H1 (cell line): ENCODE measurements around the gene ETV7. TPM values are rescaled to one million over a fixed set of nuclear protein-coding genes. Genes with fewer than 3 reads are reported as not detected.

Experiments
- CTCF ChIA-PET: fragments of 300-600 bp; sonication (Branson Sonifier 250); formaldehyde crosslinking; loops from one replicate; lab custom pipeline; 2021; ENCODE audit not compliant: partially characterized antibody; lab: Charles Lee
- POLR2A ChIA-PET: fragments of 300-600 bp; sonication (Branson Sonifier 250); formaldehyde crosslinking; loops from one replicate; lab custom pipeline; 2021; ENCODE audit warnings: inconsistent platforms; ENCODE audit not compliant: partially characterized antibody; lab: Charles Lee
- DNase-seq, 2 experiments: peaks; one replicate each; pipeline versions ENCODE4 v3.0.0 to v3.0.0-alpha.2; 2010 to 2022; ENCODE audit warnings: low spot score in 2 of 2, low read depth in 1 of 2, mixed read lengths in 1 of 2
- FAIRE-seq: peaks from 2 replicates; lab custom pipeline; 2011; peaks lifted over from hg19 to GRCh38; lab: Jason Lieb, UNC
- H2AFZ ChIP-seq: 2 replicates; pipeline ENCODE4 v1.8.1; 2012; ENCODE audit warnings: low read length, inconsistent platforms
- H2AK5ac ChIP-seq: 2 replicates; pipeline ENCODE4 v1.6.1; 2013; ENCODE audit warnings: low read depth, low read length
- H2BK120ac ChIP-seq: replicated peaks from 2 replicates; pipeline ENCODE3; 2013; ENCODE audit warnings: low read depth, low read length, inconsistent platforms
- H2BK12ac ChIP-seq: 2 replicates; pipeline ENCODE4 v1.6.1; 2013; ENCODE audit warnings: low read depth, low read length
- H2BK15ac ChIP-seq: 2 replicates; pipeline ENCODE4 v1.6.1; 2013; ENCODE audit warnings: low read length
- H2BK20ac ChIP-seq: 2 replicates; pipeline ENCODE4 v1.6.1; 2013; ENCODE audit warnings: low read length
- H2BK5ac ChIP-seq: 2 replicates; pipeline ENCODE4 v1.6.1; 2013; ENCODE audit warnings: low read depth, low read length
- H3K14ac ChIP-seq: 2 replicates; pipeline ENCODE4 v1.6.1; 2013; ENCODE audit warnings: inconsistent platforms; ENCODE audit not compliant: insufficient read length
- H3K18ac ChIP-seq: 2 replicates; pipeline ENCODE4 v1.6.1; 2013; ENCODE audit warnings: low read length; ENCODE audit errors: extremely low read depth
- H3K23ac ChIP-seq: 2 replicates; pipeline ENCODE4 v1.6.1; 2013; ENCODE audit warnings: inconsistent platforms; ENCODE audit not compliant: insufficient read length
- H3K23me2 ChIP-seq: 2 replicates; pipeline ENCODE4 v1.6.1; 2013; ENCODE audit warnings: low read depth, low read length
- H3K27ac ChIP-seq: 2 replicates; pipeline ENCODE4 v1.6.1; 2011; ENCODE audit warnings: low read depth, low read length, inconsistent platforms
- H3K27me3 ChIP-seq, 4 experiments: replicated peaks in 1 of 4; 1 replicate in 1 of 4; 2 replicates in 3 of 4; pipeline versions ENCODE4 v1.6.1 to v1.8.1; 2011 to 2013; ENCODE audit warnings: low read length in 3 of 4, mild to moderate bottlenecking in 3 of 4, inconsistent platforms in 2 of 4, mixed read lengths in 2 of 4, moderate library complexity in 1 of 4; ENCODE audit not compliant: control insufficient read depth in 3 of 4, insufficient read depth in 3 of 4; ENCODE audit errors: extremely low read depth in 1 of 4
- H3K36me3 ChIP-seq, 4 experiments: 2 replicates each; pipeline versions ENCODE4 v1.6.1 to v1.8.1; 2011 to 2013; ENCODE audit warnings: mild to moderate bottlenecking in 4 of 4, low read length in 3 of 4, moderate library complexity in 2 of 4, control low read depth in 1 of 4, inconsistent platforms in 1 of 4; ENCODE audit not compliant: insufficient read depth in 4 of 4, control insufficient read depth in 2 of 4
- H3K4ac ChIP-seq: replicated peaks from 2 replicates; pipeline ENCODE3; 2013; ENCODE audit warnings: low read length, low read depth, mixed read lengths, inconsistent platforms; ENCODE audit not compliant: insufficient read length
- H3K4me1 ChIP-seq, 4 experiments: replicated peaks in 1 of 4; 1 replicate in 1 of 4; 2 replicates in 3 of 4; pipeline versions ENCODE4 v1.6.1 to v1.8.1; 2011 to 2013; ENCODE audit warnings: low read length in 3 of 4, inconsistent platforms in 2 of 4, mixed read lengths in 1 of 4; ENCODE audit not compliant: insufficient read depth in 4 of 4, control insufficient read depth in 3 of 4
- H3K4me2 ChIP-seq, 2 experiments: 2 replicates each; pipeline versions ENCODE4 v1.6.1 to v1.8.1; 2011 to 2013; ENCODE audit warnings: low read depth in 2 of 2, low read length in 2 of 2, control low read depth in 1 of 2, inconsistent platforms in 1 of 2, mild to moderate bottlenecking in 1 of 2; ENCODE audit not compliant: insufficient read depth in 1 of 2
- H3K4me3 ChIP-seq, 4 experiments: fragments of 200-600, 300-600 bp in 1 of 4; sonication (generic), shearing (Covaris generic), sonication (Bioruptor Twin) in 1 of 4; 2 replicates each; pipeline versions ENCODE4 v1.5.1 to v1.8.1; 2011 to 2016; ENCODE audit warnings: low read length in 4 of 4, low read depth in 3 of 4, control low read depth in 2 of 4, inconsistent platforms in 2 of 4, mild to moderate bottlenecking in 2 of 4, mixed read lengths in 1 of 4, moderate library complexity in 1 of 4; ENCODE audit not compliant: insufficient read depth in 2 of 4; ENCODE audit errors: extremely low read depth in 1 of 4
- H3K56ac ChIP-seq: replicated peaks from 2 replicates; pipeline ENCODE3; 2013; ENCODE audit warnings: low read depth, mild to moderate bottlenecking, mixed read lengths, low read length, inconsistent platforms; ENCODE audit not compliant: insufficient read length
- H3K79me1 ChIP-seq: 2 replicates; pipeline ENCODE4 v1.6.1; 2013; ENCODE audit warnings: low read depth, low read length, control low read depth
- H3K79me2 ChIP-seq, 2 experiments: 2 replicates each; pipeline versions ENCODE4 v1.6.1 to v1.8.1; 2012 to 2013; ENCODE audit warnings: low read length in 2 of 2, mild to moderate bottlenecking in 2 of 2, inconsistent platforms in 1 of 2; ENCODE audit not compliant: insufficient read depth in 2 of 2, control insufficient read depth in 1 of 2
- H3K9ac ChIP-seq, 4 experiments: replicated peaks in 1 of 4; 1 replicate in 1 of 4; 2 replicates in 3 of 4; pipeline versions ENCODE4 v1.6.1 to v1.8.1; 2011 to 2013; ENCODE audit warnings: low read depth in 3 of 4, low read length in 3 of 4, control low read depth in 2 of 4, mild to moderate bottlenecking in 2 of 4, moderate library complexity in 2 of 4, inconsistent platforms in 1 of 4; ENCODE audit errors: extremely low read depth in 1 of 4
- H3K9me3 ChIP-seq, 2 experiments: 2 replicates each; pipeline versions ENCODE4 v1.6.1 to v1.8.1; 2012 to 2013; ENCODE audit warnings: mild to moderate bottlenecking in 2 of 2, moderate library complexity in 2 of 2, control low read depth in 1 of 2, inconsistent platforms in 1 of 2, low read depth in 1 of 2, low read length in 1 of 2, mixed read lengths in 1 of 2; ENCODE audit not compliant: insufficient read depth in 2 of 2
- H4K20me1 ChIP-seq, 2 experiments: replicated peaks in 1 of 2; 2 replicates each; pipeline versions ENCODE3 to v1.8.1; 2011 to 2013; ENCODE audit warnings: inconsistent platforms in 2 of 2, low read length in 2 of 2, mild to moderate bottlenecking in 1 of 2; ENCODE audit not compliant: insufficient read depth in 2 of 2, control insufficient read depth in 1 of 2
- H4K5ac ChIP-seq: 2 replicates; pipeline ENCODE4 v1.6.1; 2013; ENCODE audit warnings: low read length, low read depth, mixed read lengths, inconsistent platforms; ENCODE audit not compliant: insufficient read length
- H4K8ac ChIP-seq: 2 replicates; pipeline ENCODE4 v1.8.0; 2013; ENCODE audit warnings: mild to moderate bottlenecking, moderate library complexity, low read length, inconsistent platforms; ENCODE audit not compliant: insufficient read depth; ENCODE audit errors: extremely low read depth
- H4K91ac ChIP-seq: replicated peaks from 2 replicates; pipeline ENCODE3; 2013; ENCODE audit warnings: low read length, mixed read lengths, inconsistent platforms; ENCODE audit not compliant: insufficient read length
- CREB1 ChIP-seq: IDR thresholded peaks from 2 replicates; pipeline ENCODE4 v1.6.1; 2012; ENCODE audit warnings: inconsistent platforms
- HDAC2 ChIP-seq, 2 experiments: fragments of 300-600 bp in 1 of 2; sonication (generic) in 1 of 2; IDR thresholded peaks; 2 replicates each; pipeline ENCODE4 v1.6.1; 2011 to 2012; ENCODE audit warnings: low read depth in 2 of 2, low read length in 2 of 2, mild to moderate bottlenecking in 2 of 2, moderate library complexity in 2 of 2, borderline replicate concordance in 1 of 2, inconsistent platforms in 1 of 2
- NRF1 ChIP-seq: IDR thresholded peaks from 2 replicates; pipeline ENCODE4 v1.6.1; 2011; ENCODE audit warnings: mild to moderate bottlenecking, low read depth, low read length, improper control_type of control experiment
- PHF8 ChIP-seq: fragments of 200-600 bp; sonication (generic); conservative IDR thresholded peaks from 2 replicates; pipeline ENCODE4 v1.7.1; 2012; ENCODE audit warnings: low read depth, mild to moderate bottlenecking, inconsistent platforms, low read length, moderate library complexity
- RAD21 ChIP-seq, 2 experiments: IDR thresholded peaks in 1 of 2; conservative IDR thresholded peaks in 1 of 2; 2 replicates each; pipeline ENCODE4 v1.6.1; 2011; ENCODE audit warnings: low read depth in 2 of 2, low read length in 2 of 2, improper control_type of control experiment in 1 of 2, inconsistent platforms in 1 of 2, mild to moderate bottlenecking in 1 of 2, moderate library complexity in 1 of 2
- RBBP5 ChIP-seq: IDR thresholded peaks from 2 replicates; pipeline ENCODE4 v1.7.1; 2012; ENCODE audit warnings: low read depth, mild to moderate bottlenecking, inconsistent platforms, low read length, moderate library complexity, borderline replicate concordance
- SP1 ChIP-seq: IDR thresholded peaks from 2 replicates; pipeline ENCODE4 v1.6.1; 2011; ENCODE audit warnings: low read depth, low read length
- SP2 ChIP-seq: IDR thresholded peaks from 2 replicates; pipeline ENCODE4 v1.6.1; 2012; ENCODE audit warnings: mild to moderate bottlenecking, low read length, inconsistent platforms
- SUZ12 ChIP-seq: fragments of 200-600 bp; sonication (generic); IDR thresholded peaks from 2 replicates; pipeline ENCODE4 v1.6.1; 2012; ENCODE audit warnings: mild to moderate bottlenecking, inconsistent platforms, low read length, moderate library complexity, mixed read lengths
- TEAD4 ChIP-seq: IDR thresholded peaks from 2 replicates; pipeline ENCODE4 v1.6.1; 2012; ENCODE audit warnings: low read depth, low read length, inconsistent platforms, mixed read lengths
- WGBS, 2 experiments: shearing (Covaris generic) in 1 of 2; methylation state at CpG; one replicate each; pipeline versions ENCODE4 v1.1.6 to v1.1.7; 2013 to 2015; ENCODE audit warnings: low lambda C conversion rate in 2 of 2, mixed read lengths in 2 of 2, inconsistent platforms in 1 of 2, low coverage in 1 of 2, missing lambda C conversion rate in 1 of 2; ENCODE audit not compliant: insufficient replicate concordance in 2 of 2, insufficient coverage in 1 of 2, insufficient read length in 1 of 2; ENCODE audit errors: extremely low coverage in 1 of 2, missing lambda C conversion rate in 1 of 2; 5-methylcytosine and 5-hydroxymethylcytosine counted together
- polyA plus RNA-seq, 7 experiments: library from polyadenylated mRNA; depleted of rRNA in 3 of 7; stranded (reverse) in 5 of 7; unstranded in 2 of 7; fragments of >200 nt in 5 of 7; fragments of 200-250 nt in 2 of 7; gene quantifications; 1 replicate in 5 of 7; 2 replicates in 1 of 7; 4 replicates in 1 of 7; pipeline versions ENCODE4 v1.2.1 to v1.2.3, GENCODE V29; 2011 to 2013; ENCODE audit warnings: missing spikeins in 2 of 7, mixed read lengths in 2 of 7
- total RNA-seq: library from RNA; stranded (reverse); fragmentation: NEBNext Ultra II Directional; extraction: Animal tissue kit (Norgen Biotek cat#: 25700); gene quantifications from 2 replicates; pipeline ENCODE4 v1.2.1, GENCODE V29; 2021
- TF ChIP-seq, protein P1 (sequence below): IDR thresholded peaks from 2 replicates; pipeline ENCODE4 v1.6.1; 2012; ENCODE audit warnings: inconsistent platforms

Gene ETV7
- total and polyA plus RNA-seq, 2 of the 8 experiments (the other 6 are each of a cell fraction or from before 2014, with no cell fraction given) = 0.54 to 2.4 TPM

DNA sequence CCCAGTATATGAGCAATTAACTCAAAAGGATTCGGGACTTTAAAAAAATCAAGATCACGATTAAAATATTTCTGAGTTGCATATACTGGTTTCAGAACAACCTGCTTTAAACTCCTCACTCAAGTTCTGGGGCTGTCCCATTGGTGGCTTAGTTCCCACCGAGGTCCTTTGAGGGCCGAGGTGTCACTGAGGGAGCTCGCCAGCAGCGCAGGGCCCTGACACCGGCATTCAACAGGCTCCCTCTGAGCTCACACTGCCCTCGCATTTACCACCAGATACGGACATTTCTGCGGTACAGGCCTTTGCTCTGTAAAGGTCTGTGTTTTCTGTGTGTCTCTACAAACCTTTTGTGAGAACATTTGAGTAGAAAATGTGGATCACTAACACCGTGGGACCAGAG, 26.4 kb downstream of the ETV7 start:
- Histone ChIP-seq H3K23ac (no peak overlapping the region), H4K5ac (no peak overlapping the region), H3K4me1 (no peaks in the 10 kb centered on the region), H3K56ac (no peak overlapping the region), H3K18ac (no peak overlapping the region), H2BK120ac (no peak overlapping the region), H2BK20ac (no peak overlapping the region), H3K9me3 (no peaks in the 10 kb centered on the region), H4K8ac (no peak overlapping the region), H4K91ac (no peak overlapping the region), H3K79me2 (no peaks in the 10 kb centered on the region), H2BK5ac (no peak overlapping the region), H2AFZ (no peak overlapping the region), H2AK5ac (no peak overlapping the region), H3K14ac (no peak overlapping the region), H2BK12ac (no peak overlapping the region), H3K4me3 (no peak overlapping the region), H4K20me1 (no peaks in the 10 kb centered on the region), H3K36me3 (no peaks in the 10 kb centered on the region), H3K9ac (no peak overlapping the region), H3K23me2 (no peaks in the 10 kb centered on the region), H3K27me3 (peaks cover 0 to 1% (median 0%) of the 10 kb centered on the region in 4 experiments; a peak in 1 of 7 replicates), H3K4ac (no peak overlapping the region), H3K4me2 (no peak overlapping the region), H3K27ac (no peak overlapping the region), H3K79me1 (no peaks in the 10 kb centered on the region), H2BK15ac (no peak overlapping the region)
- ChIA-PET CTCF (interaction anchor here (1.0 to 7.6 kb wide), 31 partner anchors 8 to 240 kb away, joined by 3 to 68 read pairs (median 6); partner anchors contain the start of genes BNIP5 and STK38), POLR2A (interaction anchor here (1.2 kb wide), 1 partner anchor 221 kb away, joined by 4 read pairs; no protein-coding TSS in a partner anchor)
- WGBS, 2 experiments = 89% methylated on average over 11 of the region's 11 CpGs; no CpG with 5 or more reads in 1 of the 2 experiments
- DNase-seq = no peak
- FAIRE-seq = no peak
- TF ChIP-seq RBBP5 (no peak), RAD21 (IDR thresholded peaks at IDR 0.05 in 1 of 2, conservative IDR thresholded peaks at IDR 0.05 in 1 of 2; ENCODE audit: low read depth in 2 of 2, low read length in 2 of 2) (no peak), PHF8 (no peak), SP2 (no peak), CREB1 (no peak), NRF1 (no peak), TEAD4 (no peak), SUZ12 (no peak), SP1 (no peak), HDAC2 (IDR thresholded peaks at IDR 0.05; ENCODE audit: borderline replicate concordance in 1 of 2, low read depth in 2 of 2, low read length in 2 of 2) (no peak)
- TF ChIP-seq, protein P1, sequence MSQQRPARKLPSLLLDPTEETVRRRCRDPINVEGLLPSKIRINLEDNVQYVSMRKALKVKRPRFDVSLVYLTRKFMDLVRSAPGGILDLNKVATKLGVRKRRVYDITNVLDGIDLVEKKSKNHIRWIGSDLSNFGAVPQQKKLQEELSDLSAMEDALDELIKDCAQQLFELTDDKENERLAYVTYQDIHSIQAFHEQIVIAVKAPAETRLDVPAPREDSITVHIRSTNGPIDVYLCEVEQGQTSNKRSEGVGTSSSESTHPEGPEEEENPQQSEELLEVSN = no peak
